ENCODE results near the gene CTSG.

The CTSG gene

GRCh38 chr14:24609655-24610344, 33.8 kb upstream of the CTSG start, which contains the start of gene GZMH:
GZMH (minus strand) TSS chr14:24609685; CDS start chr14:24609613, 72 bp downstream.
- H3K9me3 ChIP-seq (ENCODE audit: insufficient read depth, low read length), result no peaks in the 10 kb centered on the region
- H3K4me1 ChIP-seq (ENCODE audit: low read length), result peaks cover 9% of the 10 kb centered on the region; the same call in 1 of the 2 replicates
- TF ChIP-seq EZH2phosphoT487 (IDR thresholded peaks at IDR 0.05; ENCODE audit: low read depth) (no peak), CTCF (IDR thresholded peaks at IDR 0.05; ENCODE audit: low read depth, low read length) (no peak)
- H3K36me3 ChIP-seq (replicated peaks; ENCODE audit: low read depth, low read length), result no peaks in the 10 kb centered on the region
- no peak within 1 kb of the TSS for H3K9ac ChIP-seq (ENCODE audit: low read length)
- H2AFZ ChIP-seq (ENCODE audit: low read depth, low read length), result no peak within 1 kb of the TSS
- no peak within 1 kb of the TSS for H3K4me2 ChIP-seq (ENCODE audit: low read length)
- no peaks in the 10 kb centered on the region for H3K27me3 ChIP-seq (ENCODE audit: low read depth, low read length)
- H3K27ac ChIP-seq (ENCODE audit: low read length), result no peak within 1 kb of the TSS
- H3K79me2 ChIP-seq (ENCODE audit: low read length), result no peaks in the 10 kb centered on the region
- no peaks in the 10 kb centered on the region for H4K20me1 ChIP-seq (ENCODE audit: insufficient read depth, low read length)
- H3K4me3 ChIP-seq (ENCODE audit: low read length), result no peak within 1 kb of the TSS

- TF ChIP-seq EZH2phosphoT487 (IDR thresholded peaks at IDR 0.05; ENCODE audit: low read depth) (no peak), CTCF (IDR thresholded peaks at IDR 0.05; ENCODE audit: low read depth, low read length) (no peak)
- no peak overlapping the region for H3K4me2 ChIP-seq (ENCODE audit: low read length)
- no peaks in the 10 kb centered on the region for H4K20me1 ChIP-seq (ENCODE audit: insufficient read depth, low read length)
- H3K4me1 ChIP-seq (ENCODE audit: low read length), result peaks cover 9% of the 10 kb centered on the region; the same call in 1 of the 2 replicates
- H3K27me3 ChIP-seq (ENCODE audit: low read depth, low read length), result 0 out of 2 replicates have a peak, but pooled peaks cover 3% of the 10 kb centered on the region
- H3K36me3 ChIP-seq (replicated peaks; ENCODE audit: low read depth, low read length), result no peaks in the 10 kb centered on the region
- H3K27ac ChIP-seq (ENCODE audit: low read length), result no peak overlapping the region
- H3K9me3 ChIP-seq (ENCODE audit: insufficient read depth, low read length), result no peaks in the 10 kb centered on the region
- no peak overlapping the region for H2AFZ ChIP-seq (ENCODE audit: low read depth, low read length)
- no peak overlapping the region for H3K4me3 ChIP-seq (ENCODE audit: low read length)
- H3K9ac ChIP-seq (ENCODE audit: low read length), result no peak overlapping the region
- H3K79me2 ChIP-seq (ENCODE audit: low read length), result no peaks in the 10 kb centered on the region
Observed at GRCh38 chr14:24607635-24608514, 31.8 kb upstream of the CTSG start.

GRCh38 chr14:24607081-24607480, 31.0 kb upstream of the CTSG start:
- TF ChIP-seq EZH2phosphoT487 (IDR thresholded peaks at IDR 0.05; ENCODE audit: low read depth) (no peak), CTCF (IDR thresholded peaks at IDR 0.05; ENCODE audit: low read depth, low read length) (no peak)
- Histone ChIP-seq H3K36me3 (replicated peaks; ENCODE audit: low read depth, low read length) (no peaks in the 10 kb centered on the region), H3K27ac (ENCODE audit: low read length) (no peak overlapping the region), H3K27me3 (ENCODE audit: low read depth, low read length) (0 out of 2 replicates have a peak, but pooled peaks cover 3% of the 10 kb centered on the region), H3K4me3 (ENCODE audit: low read length) (no peak overlapping the region), H3K9ac (ENCODE audit: low read length) (no peak overlapping the region), H3K79me2 (ENCODE audit: low read length) (no peaks in the 10 kb centered on the region), H3K9me3 (ENCODE audit: insufficient read depth, low read length) (no peaks in the 10 kb centered on the region), H3K4me1 (ENCODE audit: low read length) (peaks cover 9% of the 10 kb centered on the region; the same call in 1 of the 2 replicates), H2AFZ (ENCODE audit: low read depth, low read length) (no peak overlapping the region), H3K4me2 (ENCODE audit: low read length) (no peak overlapping the region), H4K20me1 (ENCODE audit: insufficient read depth, low read length) (no peaks in the 10 kb centered on the region)

GRCh38 chr14:24606297-24606696, 30.2 kb upstream of the CTSG start:
- peaks cover 9% of the 10 kb centered on the region; the same call in 1 of the 2 replicates for H3K4me1 ChIP-seq (ENCODE audit: low read length)
- no peaks in the 10 kb centered on the region for H4K20me1 ChIP-seq (ENCODE audit: insufficient read depth, low read length)
- H3K79me2 ChIP-seq (ENCODE audit: low read length), result no peaks in the 10 kb centered on the region
- H3K36me3 ChIP-seq (replicated peaks; ENCODE audit: low read depth, low read length), result no peaks in the 10 kb centered on the region
- no peaks in the 10 kb centered on the region for H3K9me3 ChIP-seq (ENCODE audit: insufficient read depth, low read length)
- H3K27me3 ChIP-seq (ENCODE audit: low read depth, low read length), result 0 out of 2 replicates have a peak, but pooled peaks cover 3% of the 10 kb centered on the region
- TF ChIP-seq EZH2phosphoT487 (IDR thresholded peaks at IDR 0.05; ENCODE audit: low read depth) (no peak), CTCF (IDR thresholded peaks at IDR 0.05; ENCODE audit: low read depth, low read length) (no peak)
- no peak overlapping the region for H3K4me3 ChIP-seq (ENCODE audit: low read length)
- no peak overlapping the region for H3K27ac ChIP-seq (ENCODE audit: low read length)
- H2AFZ ChIP-seq (ENCODE audit: low read depth, low read length), result no peak overlapping the region
- H3K9ac ChIP-seq (ENCODE audit: low read length), result no peak overlapping the region
- H3K4me2 ChIP-seq (ENCODE audit: low read length), result no peak overlapping the region

Measured in OCI-LY3 (cell line).